MM.1S (cell line): ENCODE results near the gene FGD2.

Experiments used
- CTCF ChIP-seq: fragments of 300-600 bp; sonication (generic); IDR thresholded peaks from 2 replicates; pipeline ENCODE4 v1.5.1; 2016; ENCODE audit warnings: antibody characterized with exemption, low read length, mixed read lengths
- EZH2phosphoT487 ChIP-seq: fragments of 300-600 bp; sonication (generic); IDR thresholded peaks from 2 replicates; pipeline ENCODE4 v1.6.1; 2018; ENCODE audit warnings: antibody characterized with exemption, low read length

GRCh38 chr6:37068356-37069270, 63.2 kb downstream of the FGD2 start:
- TF ChIP-seq CTCF (no peak), EZH2phosphoT487 (no peak)
